ENCODE data around the gene MFAP5. TPM values are rescaled to one million over a fixed set of nuclear protein-coding genes. Genes with fewer than 3 reads are reported as not detected.

The MFAP5 gene
- total RNA-seq, 1 donor from 2014 or later = 2.8 TPM

- DNase-seq (no peak), ATAC-seq (no peak)
- intact Hi-C loops (cut with DNase I) = no loop called here
- Histone ChIP-seq H3K27me3 (no peaks in the 10 kb centered on the region), H3K36me3 (no peaks in the 10 kb centered on the region), H3K9me3 (no peaks in the 10 kb centered on the region), H3K4me3 (no peak overlapping the region), H3K4me1 (peaks cover 30% of the 10 kb centered on the region), H3K27ac (no peak overlapping the region)
- TF ChIP-seq CTCF (IDR thresholded peaks at IDR 0.05) = no peak
Observed at GRCh38 chr12:8695116-8695515, 32.5 kb upstream of the MFAP5 start.

DNA sequence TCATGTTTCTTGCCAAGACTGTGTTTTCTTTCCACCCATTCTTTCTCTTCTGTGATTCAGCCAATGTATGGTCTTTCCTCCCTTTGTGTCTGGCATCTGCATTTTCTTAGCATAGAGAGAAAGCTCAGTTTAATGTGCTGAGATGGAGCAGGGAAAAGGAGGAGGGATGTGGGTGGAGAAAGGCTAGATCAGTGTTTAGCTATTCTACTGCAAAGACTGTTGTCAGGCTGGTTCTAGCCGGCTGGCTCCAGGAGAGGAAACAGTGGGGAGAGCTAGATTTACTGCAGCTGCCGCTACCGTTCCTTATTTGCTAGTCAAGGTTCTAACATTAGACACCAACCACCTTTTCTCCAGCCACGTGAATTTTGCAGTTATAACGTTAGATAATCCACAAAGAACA is 29.9 kb upstream of the MFAP5 start:
- ATAC-seq (peak; percentile 68), DNase-seq (no peak)
- peak overlapping the region; percentile 59 for H3K27ac ChIP-seq
- no peaks in the 10 kb centered on the region for H3K36me3 ChIP-seq
- H3K4me1 ChIP-seq = peaks cover 31% of the 10 kb centered on the region
- H3K4me3 ChIP-seq = no peak overlapping the region
- intact Hi-C loops (cut with DNase I) = no loop called here
- H3K9me3 ChIP-seq = no peaks in the 10 kb centered on the region
- no peak for TF ChIP-seq CTCF (IDR thresholded peaks at IDR 0.05)
- no peaks in the 10 kb centered on the region for H3K27me3 ChIP-seq

- intact Hi-C loops (cut with DNase I) = loop anchor here (10.0 kb wide), 1 partner anchor 135 kb away; the partner anchor contains the start of gene A2ML1
- no peaks in the 10 kb centered on the region for H3K9me3 ChIP-seq
- no peak for ATAC-seq
- TF ChIP-seq CTCF (IDR thresholded peaks at IDR 0.05) = no peak
- H3K4me1 ChIP-seq = peaks cover 29% of the 10 kb centered on the region
- no peaks in the 10 kb centered on the region for H3K27me3 ChIP-seq
- no peak overlapping the region for H3K4me3 ChIP-seq
- DNase-seq = no peak
- no peak overlapping the region for H3K27ac ChIP-seq
- no peaks in the 10 kb centered on the region for H3K36me3 ChIP-seq
Observed at GRCh38 chr12:8689681-8690080, 27.1 kb upstream of the MFAP5 start.

- intact Hi-C loops (cut with DNase I) = loop anchor here (10.0 kb wide), 1 partner anchor 137 kb away; the partner anchor contains the start of gene A2ML1
- peak; percentile 94 for ATAC-seq
- peaks cover 27% of the 10 kb centered on the region for H3K4me1 ChIP-seq
- H3K36me3 ChIP-seq = no peaks in the 10 kb centered on the region
- no peak overlapping the region for H3K4me3 ChIP-seq
- H3K27ac ChIP-seq = peak overlapping the region; percentile 43
- H3K9me3 ChIP-seq = no peaks in the 10 kb centered on the region
- no peak for DNase-seq
- H3K27me3 ChIP-seq = no peaks in the 10 kb centered on the region
- TF ChIP-seq CTCF (IDR thresholded peaks at IDR 0.05) = no peak
Observed at GRCh38 chr12:8687846-8688601, 25.4 kb upstream of the MFAP5 start.

- no peak overlapping the region for H3K27ac ChIP-seq
- DNase-seq (no peak), ATAC-seq (no peak)
- H3K4me1 ChIP-seq = peaks cover 18% of the 10 kb centered on the region
- no peaks in the 10 kb centered on the region for H3K27me3 ChIP-seq
- H3K9me3 ChIP-seq = no peaks in the 10 kb centered on the region
- H3K4me3 ChIP-seq = no peak overlapping the region
- intact Hi-C loops (cut with DNase I) = loop anchor here (10.0 kb wide), 1 partner anchor 140 kb away; the partner anchor contains the start of gene A2ML1
- no peaks in the 10 kb centered on the region for H3K36me3 ChIP-seq
- no peak for TF ChIP-seq CTCF (IDR thresholded peaks at IDR 0.05)
Observed at GRCh38 chr12:8685051-8685450, 22.4 kb upstream of the MFAP5 start.

Measured in upper lobe of right lung (tissue), 1 donor.